Body of pancreas (tissue), 4 donors: ENCODE measurements around the gene ANGPTL5.

Experiments used
- POLR2A ChIP-seq, 3 donors: fragments of 450-650 bp; IDR thresholded peaks; one replicate each; pipeline ENCODE4 v1.6.1; 2016; ENCODE audit warnings: antibody characterized with exemption in 3 of 3, mild to moderate bottlenecking in 2 of 3
- TF ChIP-seq, protein P1 (sequence below), 7 experiments: fragments of 450-650 bp in 4 of 7; fragments of 200-600 bp in 3 of 7; sonication (generic) in 3 of 7; IDR thresholded peaks; one replicate each; pipeline ENCODE4 v1.5.1; 2016 to 2019; ENCODE audit warnings: antibody characterized with exemption in 7 of 7

- TF ChIP-seq, protein P1, sequence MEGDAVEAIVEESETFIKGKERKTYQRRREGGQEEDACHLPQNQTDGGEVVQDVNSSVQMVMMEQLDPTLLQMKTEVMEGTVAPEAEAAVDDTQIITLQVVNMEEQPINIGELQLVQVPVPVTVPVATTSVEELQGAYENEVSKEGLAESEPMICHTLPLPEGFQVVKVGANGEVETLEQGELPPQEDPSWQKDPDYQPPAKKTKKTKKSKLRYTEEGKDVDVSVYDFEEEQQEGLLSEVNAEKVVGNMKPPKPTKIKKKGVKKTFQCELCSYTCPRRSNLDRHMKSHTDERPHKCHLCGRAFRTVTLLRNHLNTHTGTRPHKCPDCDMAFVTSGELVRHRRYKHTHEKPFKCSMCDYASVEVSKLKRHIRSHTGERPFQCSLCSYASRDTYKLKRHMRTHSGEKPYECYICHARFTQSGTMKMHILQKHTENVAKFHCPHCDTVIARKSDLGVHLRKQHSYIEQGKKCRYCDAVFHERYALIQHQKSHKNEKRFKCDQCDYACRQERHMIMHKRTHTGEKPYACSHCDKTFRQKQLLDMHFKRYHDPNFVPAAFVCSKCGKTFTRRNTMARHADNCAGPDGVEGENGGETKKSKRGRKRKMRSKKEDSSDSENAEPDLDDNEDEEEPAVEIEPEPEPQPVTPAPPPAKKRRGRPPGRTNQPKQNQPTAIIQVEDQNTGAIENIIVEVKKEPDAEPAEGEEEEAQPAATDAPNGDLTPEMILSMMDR (IDR thresholded peaks at IDR 0.05), result no peak
- TF ChIP-seq POLR2A (IDR thresholded peaks at IDR 0.05), result no peak
Measured at GRCh38 chr11:101955701-101956100, 39.4 kb upstream of the ANGPTL5 start.
